GM23248 (cell line): ENCODE results near the gene CTSV.

Source experiments
- EZH2 ChIP-seq: fragments of 200-600 bp; sonication (generic); IDR thresholded peaks from 2 replicates; pipeline ENCODE4 v1.6.1; 2018; ENCODE audit warnings: antibody characterized with exemption, mild to moderate bottlenecking; ENCODE audit not compliant: insufficient read depth, poor library complexity, severe bottlenecking
- EZH2phosphoT487 ChIP-seq: fragments of 200-600 bp; sonication (generic); IDR thresholded peaks from 2 replicates; pipeline ENCODE4 v1.6.1; 2018; ENCODE audit warnings: antibody characterized with exemption, moderate library complexity, mild to moderate bottlenecking, low read depth; ENCODE audit not compliant: insufficient read depth

DNA sequence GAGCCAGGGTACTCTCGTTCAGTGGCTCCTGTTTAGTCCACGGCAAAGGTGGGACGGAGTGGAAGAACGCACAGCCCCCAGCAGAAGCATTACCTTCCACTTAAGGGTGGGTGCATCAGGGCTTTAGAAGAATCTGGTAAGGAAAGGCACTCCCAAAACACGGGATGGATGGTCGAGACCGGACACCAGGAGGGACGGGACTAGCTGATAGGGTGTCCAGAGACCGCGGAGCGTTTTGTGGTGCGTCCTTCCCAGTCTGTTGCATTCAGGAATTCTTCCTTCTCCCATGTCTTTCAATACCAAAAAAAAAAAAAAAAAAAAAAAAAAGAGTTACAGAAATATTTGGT is 545 bp upstream of the CTSV start:
- no peak for TF ChIP-seq EZH2
- TF ChIP-seq EZH2phosphoT487 = no peak
